Measurements from ENCODE around the gene CPNE5. TPM values are rescaled to one million over a fixed set of nuclear protein-coding genes. Genes with fewer than 3 reads are reported as not detected.

Gene CPNE5
- total RNA-seq, 6 experiments from 2014 or later: 0.12 to 0.37 (median 0.26) TPM; not detected in 2

GRCh38 chr6:36862164-36862847 is 23.1 kb upstream of the CPNE5 start:
- Mint-ChIP-seq H3K4me3 (no peak overlapping the region), H3K27ac (peak overlapping the region; percentile 14; the same call in 1 of the 2 replicates), H3K9me3 (no peaks in the 10 kb centered on the region), H3K27me3 (ENCODE audit: insufficient read depth) (peaks cover 2% of the 10 kb centered on the region; the same call in 1 of the 2 replicates), H3K4me1 (ENCODE audit: low read depth) (peaks cover 60% of the 10 kb centered on the region), H3K36me3 (ENCODE audit: low read depth) (peaks cover 22% of the 10 kb centered on the region)
- TF ChIP-seq, protein P1, sequence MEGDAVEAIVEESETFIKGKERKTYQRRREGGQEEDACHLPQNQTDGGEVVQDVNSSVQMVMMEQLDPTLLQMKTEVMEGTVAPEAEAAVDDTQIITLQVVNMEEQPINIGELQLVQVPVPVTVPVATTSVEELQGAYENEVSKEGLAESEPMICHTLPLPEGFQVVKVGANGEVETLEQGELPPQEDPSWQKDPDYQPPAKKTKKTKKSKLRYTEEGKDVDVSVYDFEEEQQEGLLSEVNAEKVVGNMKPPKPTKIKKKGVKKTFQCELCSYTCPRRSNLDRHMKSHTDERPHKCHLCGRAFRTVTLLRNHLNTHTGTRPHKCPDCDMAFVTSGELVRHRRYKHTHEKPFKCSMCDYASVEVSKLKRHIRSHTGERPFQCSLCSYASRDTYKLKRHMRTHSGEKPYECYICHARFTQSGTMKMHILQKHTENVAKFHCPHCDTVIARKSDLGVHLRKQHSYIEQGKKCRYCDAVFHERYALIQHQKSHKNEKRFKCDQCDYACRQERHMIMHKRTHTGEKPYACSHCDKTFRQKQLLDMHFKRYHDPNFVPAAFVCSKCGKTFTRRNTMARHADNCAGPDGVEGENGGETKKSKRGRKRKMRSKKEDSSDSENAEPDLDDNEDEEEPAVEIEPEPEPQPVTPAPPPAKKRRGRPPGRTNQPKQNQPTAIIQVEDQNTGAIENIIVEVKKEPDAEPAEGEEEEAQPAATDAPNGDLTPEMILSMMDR (IDR thresholded peaks at IDR 0.05): no peak
- DNase-seq: no peak

GRCh38 chr6:36860126-36860525 is 20.9 kb upstream of the CPNE5 start:
- Mint-ChIP-seq H3K27me3 (ENCODE audit: insufficient read depth) (peaks cover 2% of the 10 kb centered on the region; the same call in 1 of the 2 replicates), H3K4me3 (no peak overlapping the region), H3K36me3 (ENCODE audit: low read depth) (peaks cover 34% of the 10 kb centered on the region), H3K9me3 (no peaks in the 10 kb centered on the region), H3K27ac (no peak overlapping the region), H3K4me1 (ENCODE audit: low read depth) (peaks cover 62% of the 10 kb centered on the region)
- DNase-seq: no peak
- TF ChIP-seq, protein P1 (IDR thresholded peaks at IDR 0.05): no peak

DNA sequence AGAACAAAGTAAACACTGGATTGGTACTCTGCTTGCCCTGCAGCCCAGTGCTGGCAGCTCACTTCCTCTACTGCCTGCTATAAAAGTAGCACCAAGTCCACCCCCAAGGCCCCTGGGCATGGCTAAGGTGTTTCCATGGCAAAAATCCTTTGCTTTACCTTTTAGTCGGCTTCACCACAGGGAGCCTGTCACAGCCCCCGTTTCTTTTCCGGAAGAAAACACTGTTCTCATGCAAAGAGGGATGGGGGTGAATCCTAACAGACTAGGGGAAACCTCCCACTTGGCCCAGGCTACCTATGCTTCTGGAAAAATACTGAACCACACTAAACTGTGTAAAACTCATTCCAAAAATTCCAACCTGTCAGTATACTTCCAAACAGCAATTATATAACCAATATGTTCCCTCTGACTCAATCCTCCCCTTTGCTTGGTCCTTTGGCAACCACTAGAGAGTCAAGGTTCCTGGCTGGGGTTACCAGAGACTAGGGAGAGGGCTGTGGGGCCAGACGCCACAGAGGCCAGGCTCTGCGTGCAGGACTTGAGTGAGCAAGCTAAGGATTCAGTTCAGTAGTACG is 19.2 kb upstream of the CPNE5 start:
- TF ChIP-seq, protein P1 (IDR thresholded peaks at IDR 0.05): no peak
- DNase-seq: peak; percentile 78
- Mint-ChIP-seq H3K27ac (peak overlapping the region; percentile 83), H3K9me3 (no peaks in the 10 kb centered on the region), H3K4me3 (peak overlapping the region; percentile 56), H3K27me3 (ENCODE audit: insufficient read depth) (peaks cover 2% of the 10 kb centered on the region; the same call in 1 of the 2 replicates), H3K36me3 (ENCODE audit: low read depth) (peaks cover 45% of the 10 kb centered on the region), H3K4me1 (ENCODE audit: low read depth) (peaks cover 72% of the 10 kb centered on the region)

DNA sequence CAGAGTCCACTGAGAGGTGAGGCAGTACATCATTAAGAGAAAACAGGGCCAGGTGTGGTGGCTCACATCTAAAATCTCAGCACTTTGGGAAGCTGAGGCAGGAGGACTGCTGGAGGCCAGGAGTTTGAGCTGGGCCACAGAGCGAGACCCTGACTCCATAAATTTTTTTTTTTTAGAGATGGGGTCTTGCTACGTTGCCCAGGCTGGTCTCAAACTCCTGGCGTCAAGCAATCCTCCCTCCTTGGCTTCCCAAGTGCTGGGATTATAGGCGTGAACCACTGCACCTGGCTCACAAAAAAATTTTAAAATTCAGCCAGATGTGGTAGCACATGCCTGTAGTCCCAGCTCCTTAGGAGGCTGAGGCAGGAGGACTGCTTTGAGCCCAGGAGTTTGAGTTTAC is 18.1 kb upstream of the CPNE5 start:
- H3K27me3 Mint-ChIP-seq (ENCODE audit: insufficient read depth): peaks cover 2% of the 10 kb centered on the region; the same call in 1 of the 2 replicates
- no peaks in the 10 kb centered on the region for H3K9me3 Mint-ChIP-seq
- H3K4me3 Mint-ChIP-seq: no peak overlapping the region
- H3K27ac Mint-ChIP-seq: peak overlapping the region; percentile 36; the same call in 1 of the 2 replicates
- H3K4me1 Mint-ChIP-seq (ENCODE audit: low read depth): peaks cover 72% of the 10 kb centered on the region
- TF ChIP-seq, protein P1 (IDR thresholded peaks at IDR 0.05): no peak
- no peak for DNase-seq
- H3K36me3 Mint-ChIP-seq (ENCODE audit: low read depth): peaks cover 49% of the 10 kb centered on the region

- no peaks in the 10 kb centered on the region for H3K9me3 Mint-ChIP-seq
- no peak for DNase-seq
- H3K27ac Mint-ChIP-seq: peak overlapping the region; percentile 36; the same call in 1 of the 2 replicates
- H3K4me1 Mint-ChIP-seq (ENCODE audit: low read depth): peaks cover 80% of the 10 kb centered on the region
- TF ChIP-seq, protein P1 (IDR thresholded peaks at IDR 0.05): no peak
- H3K4me3 Mint-ChIP-seq: no peak overlapping the region; the same call in 1 of the 2 replicates
- H3K36me3 Mint-ChIP-seq (ENCODE audit: low read depth): peaks cover 50% of the 10 kb centered on the region
- H3K27me3 Mint-ChIP-seq (ENCODE audit: insufficient read depth): peaks cover 2% of the 10 kb centered on the region; the same call in 1 of the 2 replicates
Measured at GRCh38 chr6:36856277-36856676, 17.0 kb upstream of the CPNE5 start.
